GM23338 (cell line): ENCODE results near the gene KRTAP20-4. TPM values are rescaled to one million over a fixed set of nuclear protein-coding genes. Genes with fewer than 3 reads are reported as not detected.

Experiments
- ATAC-seq: fragments of 200-7000 bp; cut with Tn5 transposase; 3 replicates; pipeline ENCODE4 v1.9.1; 2020
- DNase-seq: peaks from one replicate; pipeline ENCODE4 v3.0.0-alpha.2; 2015; ENCODE audit warnings: low spot score
- H2AFZ ChIP-seq: fragments of 200-600 bp; sonication (generic); 2 replicates; pipeline ENCODE4 v1.8.0; 2016; ENCODE audit warnings: antibody characterized with exemption, mild to moderate bottlenecking, moderate library complexity
- H3F3A ChIP-seq: fragments of 200-600 bp; sonication (generic); replicated peaks from 2 replicates; pipeline ENCODE4 v1.8.0; 2017; ENCODE audit warnings: antibody characterized with exemption, mixed run types, low read depth
- H3K27ac ChIP-seq: fragments of 200-600 bp; sonication (generic); 2 replicates; pipeline ENCODE4 v1.6.1; 2016; ENCODE audit warnings: low read depth
- H3K27me3 ChIP-seq: fragments of 200-600 bp; sonication (generic); 2 replicates; pipeline ENCODE4 v1.8.0; 2016; ENCODE audit warnings: mild to moderate bottlenecking, mixed run types, moderate library complexity; ENCODE audit not compliant: insufficient read depth
- H3K36me3 ChIP-seq: fragments of 200-600 bp; sonication (generic); 2 replicates; pipeline ENCODE4 v1.8.0; 2016; ENCODE audit warnings: mild to moderate bottlenecking; ENCODE audit not compliant: insufficient read depth
- H3K4me1 ChIP-seq: fragments of 200-600 bp; sonication (generic); 2 replicates; pipeline ENCODE4 v1.8.0; 2016; ENCODE audit warnings: mild to moderate bottlenecking, moderate library complexity; ENCODE audit not compliant: insufficient read depth
- H3K4me2 ChIP-seq: fragments of 200-600 bp; sonication (generic); 2 replicates; pipeline ENCODE4 v1.7.1; 2017; ENCODE audit warnings: mixed run types
- H3K4me3 ChIP-seq: fragments of 200-600 bp; sonication (generic); 2 replicates; pipeline ENCODE4 v1.6.1; 2016; ENCODE audit warnings: mixed run types
- H3K79me2 ChIP-seq: fragments of 200-600 bp; sonication (generic); replicated peaks from 2 replicates; pipeline ENCODE4 v1.8.0; 2017; ENCODE audit warnings: mild to moderate bottlenecking; ENCODE audit not compliant: insufficient read depth
- H3K9me2 ChIP-seq: fragments of 200-600 bp; sonication (generic); 2 replicates; pipeline ENCODE4 v1.8.0; 2017; ENCODE audit not compliant: insufficient read depth
- H4K20me1 ChIP-seq: fragments of 200-600 bp; sonication (generic); replicated peaks from 2 replicates; pipeline ENCODE4 v1.8.0; 2017; ENCODE audit warnings: mild to moderate bottlenecking; ENCODE audit not compliant: insufficient read depth
- H3K27ac Mint-ChIP-seq: 2 replicates; pipeline ENCODE4 v1.8.0; 2020; ENCODE audit warnings: inconsistent platforms, mild to moderate bottlenecking, moderate library complexity, mixed read lengths
- H3K27me3 Mint-ChIP-seq: 3 replicates; pipeline ENCODE4 v1.8.0; 2022; ENCODE audit warnings: low read depth, mild to moderate bottlenecking, moderate library complexity, mixed read lengths, inconsistent platforms; ENCODE audit not compliant: insufficient read depth, poor library complexity
- H3K36me3 Mint-ChIP-seq: 3 replicates; pipeline ENCODE4 v1.8.0; 2021; ENCODE audit warnings: low read depth, mild to moderate bottlenecking, inconsistent platforms, moderate library complexity, mixed read lengths
- H3K4me1 Mint-ChIP-seq: 3 replicates; pipeline ENCODE4 v1.8.0; 2020; ENCODE audit warnings: mild to moderate bottlenecking, inconsistent platforms, mixed read lengths
- H3K4me3 Mint-ChIP-seq: 3 replicates; pipeline ENCODE4 v1.8.0; 2021; ENCODE audit warnings: moderate library complexity, mild to moderate bottlenecking, inconsistent platforms, mixed read lengths
- H3K9me3 Mint-ChIP-seq: 3 replicates; pipeline ENCODE4 v1.8.0; 2020; ENCODE audit warnings: moderate library complexity, mild to moderate bottlenecking, inconsistent platforms, mixed read lengths
- CREB1 ChIP-seq: fragments of 250-450 bp; sonication (Bioruptor Pico); IDR thresholded peaks from 2 replicates; pipeline ENCODE4 v1.5.0; 2020; ENCODE audit warnings: low read depth, mild to moderate bottlenecking, moderate library complexity
- ETS1 ChIP-seq: IDR thresholded peaks from 2 replicates; pipeline ENCODE4 v1.6.1; 2016; ENCODE audit warnings: antibody characterized with exemption
- EZH2 ChIP-seq: fragments of 200-600 bp; sonication (generic); IDR thresholded peaks from one replicate; pipeline ENCODE4 v1.8.0; 2017; ENCODE audit warnings: antibody characterized with exemption, mild to moderate bottlenecking, low read depth; ENCODE audit not compliant: unreplicated experiment
- EZH2phosphoT487 ChIP-seq: fragments of 200-600 bp; sonication (generic); IDR thresholded peaks from one replicate; pipeline ENCODE4 v1.8.1; 2018; ENCODE audit warnings: antibody characterized with exemption; ENCODE audit not compliant: unreplicated experiment
- JUNB ChIP-seq: IDR thresholded peaks from one replicate; pipeline ENCODE4 v1.6.1; 2016; ENCODE audit warnings: antibody characterized with exemption; ENCODE audit not compliant: unreplicated experiment
- NANOG ChIP-seq: IDR thresholded peaks from 2 replicates; pipeline ENCODE4 v1.6.1; 2016; ENCODE audit warnings: antibody characterized with exemption, borderline replicate concordance
- POLR2AphosphoS5 ChIP-seq: IDR thresholded peaks from 2 replicates; pipeline ENCODE4 v1.6.1; 2016; ENCODE audit warnings: antibody characterized with exemption, low read depth
- REST ChIP-seq: IDR thresholded peaks from one replicate; pipeline ENCODE4 v1.6.1; 2018; ENCODE audit warnings: antibody characterized with exemption; ENCODE audit not compliant: unreplicated experiment
- ZNF114 ChIP-seq: fragments of 250-450 bp; sonication (Bioruptor Pico); IDR thresholded peaks from 2 replicates; pipeline ENCODE4 v1.5.0; 2020; ENCODE audit warnings: mild to moderate bottlenecking, moderate library complexity
- ZNF331 ChIP-seq: fragments of 250-450 bp; sonication (Bioruptor Pico); IDR thresholded peaks from 2 replicates; pipeline ENCODE4 v1.5.0; 2020; ENCODE audit warnings: low read depth, mild to moderate bottlenecking, moderate library complexity
- polyA plus RNA-seq: library from polyadenylated mRNA; unstranded; fragments of >200 nt; fragmentation: Nextera tagmentation; extraction: Ambion mirVana; gene quantifications from 2 replicates; pipeline ENCODE4 v1.2.1, GENCODE V29; 2016
- total RNA-seq: library from RNA; depleted of rRNA; stranded (reverse); fragments of >200 nt; shearing (Covaris generic); gene quantifications from 2 replicates; pipeline ENCODE4 v1.2.3, GENCODE V29; 2014
- TF ChIP-seq, protein P1 (sequence below), 2 experiments: fragments of 200-600 bp in 1 of 2; sonication (generic) in 1 of 2; conservative IDR thresholded peaks; 2 replicates each; pipeline versions ENCODE4 v1.5.1 to v1.6.1; 2016 to 2017; ENCODE audit warnings: antibody characterized with exemption in 2 of 2, low read depth in 2 of 2, mild to moderate bottlenecking in 2 of 2, moderate library complexity in 1 of 2

KRTAP20-4 gene
- total and polyA plus RNA-seq, 2 experiments from 2014 or later = not detected

GRCh38 chr21:30628109-30628508 lies 7.7 kb downstream of the KRTAP20-4 start:
- Histone ChIP-seq H3K27ac (no peak overlapping the region), H3K36me3 (no peaks in the 10 kb centered on the region), H2AFZ (no peak overlapping the region), H3K27me3 (no peaks in the 10 kb centered on the region), H3K9me2 (peaks cover 13% of the 10 kb centered on the region), H3K4me3 (no peak overlapping the region), H3K79me2 (no peaks in the 10 kb centered on the region), H3K4me1 (no peaks in the 10 kb centered on the region; the same call in 1 of the 2 replicates), H4K20me1 (no peaks in the 10 kb centered on the region), H3K4me2 (no peak overlapping the region), H3F3A (no peaks in the 10 kb centered on the region)
- peak; percentile 26 for TF ChIP-seq REST
- TF ChIP-seq POLR2AphosphoS5 = no peak
- no peak for TF ChIP-seq JUNB
- no peak for DNase-seq
- no peak for ATAC-seq
- Mint-ChIP-seq H3K36me3 (0 out of 3 replicates have a peak, but pooled peaks cover 5% of the 10 kb centered on the region), H3K4me3 (no peak overlapping the region), H3K27ac (no peak overlapping the region), H3K27me3 (peaks cover 2% of the 10 kb centered on the region), H3K4me1 (no peaks in the 10 kb centered on the region; the same call in 2 of the 3 replicates), H3K9me3 (peaks cover 16% of the 10 kb centered on the region)

DNA sequence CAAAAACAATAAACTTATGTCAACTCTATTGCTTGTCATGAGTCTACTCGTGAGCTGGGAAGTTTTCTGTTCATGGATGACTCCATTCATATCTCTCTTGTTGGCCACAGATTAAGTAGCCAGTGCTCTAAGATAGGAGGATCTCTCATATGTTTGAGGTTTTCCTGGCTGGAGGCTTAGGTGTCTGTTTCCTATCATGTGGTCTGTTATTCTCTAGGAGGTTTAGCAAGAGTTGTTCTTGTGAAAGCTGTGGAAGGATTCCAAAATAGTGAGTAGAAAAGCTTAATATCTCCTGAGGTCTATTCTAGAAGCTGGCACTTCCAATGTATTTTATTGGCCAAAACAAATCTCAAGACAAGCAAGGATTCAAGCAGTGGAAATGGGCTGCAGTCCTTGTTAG lies 8.8 kb downstream of the KRTAP20-4 start:
- no peaks in the 10 kb centered on the region for H3K27me3 ChIP-seq
- H3K4me3 Mint-ChIP-seq = no peak overlapping the region
- no peak overlapping the region for H3K4me2 ChIP-seq
- peaks cover 15% of the 10 kb centered on the region for H3K9me3 Mint-ChIP-seq
- ATAC-seq (no peak), DNase-seq (no peak)
- H3K79me2 ChIP-seq = no peaks in the 10 kb centered on the region
- H3K36me3 ChIP-seq = no peaks in the 10 kb centered on the region
- no peak overlapping the region for H3K27ac Mint-ChIP-seq
- no peaks in the 10 kb centered on the region for H4K20me1 ChIP-seq
- no peak overlapping the region for H3K4me3 ChIP-seq
- H3F3A ChIP-seq = no peaks in the 10 kb centered on the region
- H2AFZ ChIP-seq = no peak overlapping the region
- H3K4me1 ChIP-seq = no peaks in the 10 kb centered on the region; the same call in 1 of the 2 replicates
- no peak overlapping the region for H3K27ac ChIP-seq
- H3K36me3 Mint-ChIP-seq = 0 out of 3 replicates have a peak, but pooled peaks cover 5% of the 10 kb centered on the region
- no peaks in the 10 kb centered on the region; the same call in 2 of the 3 replicates for H3K4me1 Mint-ChIP-seq
- H3K9me2 ChIP-seq = peaks cover 13% of the 10 kb centered on the region
- H3K27me3 Mint-ChIP-seq = peaks cover 2% of the 10 kb centered on the region
- TF ChIP-seq, protein P1, sequence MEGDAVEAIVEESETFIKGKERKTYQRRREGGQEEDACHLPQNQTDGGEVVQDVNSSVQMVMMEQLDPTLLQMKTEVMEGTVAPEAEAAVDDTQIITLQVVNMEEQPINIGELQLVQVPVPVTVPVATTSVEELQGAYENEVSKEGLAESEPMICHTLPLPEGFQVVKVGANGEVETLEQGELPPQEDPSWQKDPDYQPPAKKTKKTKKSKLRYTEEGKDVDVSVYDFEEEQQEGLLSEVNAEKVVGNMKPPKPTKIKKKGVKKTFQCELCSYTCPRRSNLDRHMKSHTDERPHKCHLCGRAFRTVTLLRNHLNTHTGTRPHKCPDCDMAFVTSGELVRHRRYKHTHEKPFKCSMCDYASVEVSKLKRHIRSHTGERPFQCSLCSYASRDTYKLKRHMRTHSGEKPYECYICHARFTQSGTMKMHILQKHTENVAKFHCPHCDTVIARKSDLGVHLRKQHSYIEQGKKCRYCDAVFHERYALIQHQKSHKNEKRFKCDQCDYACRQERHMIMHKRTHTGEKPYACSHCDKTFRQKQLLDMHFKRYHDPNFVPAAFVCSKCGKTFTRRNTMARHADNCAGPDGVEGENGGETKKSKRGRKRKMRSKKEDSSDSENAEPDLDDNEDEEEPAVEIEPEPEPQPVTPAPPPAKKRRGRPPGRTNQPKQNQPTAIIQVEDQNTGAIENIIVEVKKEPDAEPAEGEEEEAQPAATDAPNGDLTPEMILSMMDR (conservative IDR thresholded peaks at IDR 0.05; ENCODE audit: low read depth in 2 of 2) = no peak
- TF ChIP-seq ZNF331 (CRISPR knock-in tag) = no peak
- TF ChIP-seq EZH2 = no peak
- no peak for TF ChIP-seq CREB1 (CRISPR knock-in tag)
- no peak for TF ChIP-seq REST
- no peak for TF ChIP-seq POLR2AphosphoS5
- no peak for TF ChIP-seq NANOG
- TF ChIP-seq ETS1 = no peak
- no peak for TF ChIP-seq EZH2phosphoT487
- TF ChIP-seq JUNB = no peak
- TF ChIP-seq ZNF114 (CRISPR knock-in tag) = no peak
